Measurements from ENCODE around the gene GLE1. TPM values are rescaled to one million over a fixed set of nuclear protein-coding genes. Genes with fewer than 3 reads are reported as not detected.

GLE1 gene
- total RNA-seq, 1 donor from 2014 or later: 19.6 TPM

DNA sequence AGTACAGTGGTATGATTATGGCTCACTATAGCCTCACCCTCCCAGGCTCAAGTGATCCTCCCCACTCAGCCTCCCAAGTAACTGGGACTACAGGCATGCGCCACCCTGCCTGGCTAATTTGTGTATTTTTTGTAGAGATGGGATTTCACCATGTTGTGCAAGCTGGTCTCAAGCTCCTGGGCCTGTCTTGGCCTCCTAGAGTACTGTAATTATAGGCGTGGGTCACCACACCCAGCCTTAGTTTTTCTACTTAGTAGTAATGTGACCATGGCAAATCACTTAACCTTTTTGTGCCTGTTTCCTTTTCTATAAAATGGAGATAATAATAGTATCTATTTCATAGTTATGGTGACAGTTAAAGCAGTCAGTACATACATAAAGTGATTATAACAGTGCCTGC lies 22.2 kb downstream of the GLE1 start:
- no peaks in the 10 kb centered on the region for H3K9me3 Mint-ChIP-seq (ENCODE audit: low read depth)
- peaks cover 8% of the 10 kb centered on the region for H3K36me3 Mint-ChIP-seq (ENCODE audit: insufficient read depth)
- no peak for TF ChIP-seq CTCF (IDR thresholded peaks at IDR 0.05; ENCODE audit: unreplicated experiment)
- no peaks in the 10 kb centered on the region for H3K4me1 Mint-ChIP-seq (ENCODE audit: low read depth)
- no peak for DNase-seq (ENCODE audit: low spot score, unreplicated experiment)
- no peaks in the 10 kb centered on the region for H3K27me3 Mint-ChIP-seq
- no peak overlapping the region for H3K27ac Mint-ChIP-seq
- H3K4me3 Mint-ChIP-seq (ENCODE audit: low read depth): no peak overlapping the region

- TF ChIP-seq CTCF (IDR thresholded peaks at IDR 0.05; ENCODE audit: unreplicated experiment): no peak
- H3K4me3 Mint-ChIP-seq (ENCODE audit: low read depth): no peak overlapping the region
- no peak overlapping the region for H3K27ac Mint-ChIP-seq
- H3K27me3 Mint-ChIP-seq: no peaks in the 10 kb centered on the region
- DNase-seq (ENCODE audit: low spot score, unreplicated experiment): no peak
- H3K36me3 Mint-ChIP-seq (ENCODE audit: insufficient read depth): peaks cover 12% of the 10 kb centered on the region
- no peaks in the 10 kb centered on the region for H3K4me1 Mint-ChIP-seq (ENCODE audit: low read depth)
- H3K9me3 Mint-ChIP-seq (ENCODE audit: low read depth): no peaks in the 10 kb centered on the region
These were observed 24.1 kb downstream of the GLE1 start for GRCh38 chr9:128528445-128529160.

- Mint-ChIP-seq H3K27me3 (no peaks in the 10 kb centered on the region), H3K36me3 (ENCODE audit: insufficient read depth) (peaks cover 12% of the 10 kb centered on the region), H3K4me3 (ENCODE audit: low read depth) (no peak overlapping the region), H3K9me3 (ENCODE audit: low read depth) (no peaks in the 10 kb centered on the region), H3K4me1 (ENCODE audit: low read depth) (no peaks in the 10 kb centered on the region), H3K27ac (no peak overlapping the region)
- no peak for DNase-seq (ENCODE audit: low spot score, unreplicated experiment)
- TF ChIP-seq CTCF (IDR thresholded peaks at IDR 0.05; ENCODE audit: unreplicated experiment): no peak
These were observed 24.7 kb downstream of the GLE1 start for GRCh38 chr9:128529191-128529590.

GRCh38 chr9:128532581-128532980 lies 28.1 kb downstream of the GLE1 start:
- TF ChIP-seq CTCF (IDR thresholded peaks at IDR 0.05; ENCODE audit: unreplicated experiment): no peak
- Mint-ChIP-seq H3K4me1 (ENCODE audit: low read depth) (no peaks in the 10 kb centered on the region), H3K36me3 (ENCODE audit: insufficient read depth) (peaks cover 17% of the 10 kb centered on the region), H3K27ac (no peak overlapping the region), H3K27me3 (no peaks in the 10 kb centered on the region), H3K4me3 (ENCODE audit: low read depth) (no peak overlapping the region), H3K9me3 (ENCODE audit: low read depth) (no peaks in the 10 kb centered on the region)
- no peak for DNase-seq (ENCODE audit: low spot score, unreplicated experiment)

DNA sequence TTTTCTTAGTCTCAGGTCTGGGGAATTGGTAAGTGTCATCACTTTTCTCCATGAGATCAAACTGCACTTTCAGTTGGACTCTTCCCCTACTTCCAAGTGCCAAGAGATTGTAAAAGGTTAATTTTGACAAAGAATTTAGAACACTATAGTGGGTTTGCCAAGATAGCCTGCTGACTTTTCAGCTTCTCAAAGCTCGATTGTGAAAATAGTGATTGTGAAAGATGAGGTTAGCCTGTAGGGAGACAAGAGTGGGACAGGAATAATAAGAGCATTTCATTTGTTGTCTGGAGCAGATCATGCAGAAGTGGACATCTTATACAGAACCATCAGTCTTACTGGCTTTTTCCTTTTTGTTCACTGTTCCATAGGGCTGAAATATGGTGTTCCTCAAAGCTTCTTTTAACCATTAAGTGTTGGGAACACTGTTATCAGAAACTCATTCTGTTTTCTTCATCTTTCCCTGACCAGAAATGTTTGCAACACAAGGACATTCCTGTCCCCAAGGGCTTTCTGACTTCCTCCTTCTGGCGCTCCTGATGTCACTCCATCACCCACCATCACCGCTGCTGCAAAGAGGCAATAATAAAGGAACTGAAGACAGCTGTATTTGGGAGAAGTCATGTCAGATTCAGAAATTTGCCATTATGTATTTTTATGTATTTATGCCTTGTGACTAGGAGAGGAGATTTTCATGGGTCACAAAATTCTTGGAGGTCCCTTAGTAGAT lies 36.3 kb downstream of the GLE1 start:
- peaks cover 21% of the 10 kb centered on the region for H3K36me3 Mint-ChIP-seq (ENCODE audit: insufficient read depth)

More for the DNA sequence above, 36.3 kb downstream of the GLE1 start:
- Mint-ChIP-seq H3K4me3 (ENCODE audit: low read depth) (no peak overlapping the region), H3K27me3 (no peaks in the 10 kb centered on the region), H3K9me3 (ENCODE audit: low read depth) (no peaks in the 10 kb centered on the region), H3K27ac (no peak overlapping the region), H3K4me1 (ENCODE audit: low read depth) (no peaks in the 10 kb centered on the region)
- no peak for TF ChIP-seq CTCF (IDR thresholded peaks at IDR 0.05; ENCODE audit: unreplicated experiment)
- DNase-seq (ENCODE audit: low spot score, unreplicated experiment): no peak

Measured in progenitor cell of endocrine pancreas (in vitro differentiated cells).